Endothelial cell of umbilical vein (primary cell): Measurements from ENCODE around the gene MIF4GD.

ENCODE experiments used
- CTCF ChIP-seq, 2 donors: IDR thresholded peaks; 1 replicate in 1 of 2; 2 replicates in 1 of 2; pipeline ENCODE4 v1.5.1; 2011; ENCODE audit warnings: low read length in 2 of 2, mild to moderate bottlenecking in 2 of 2, moderate library complexity in 2 of 2, control low read depth in 1 of 2, inconsistent platforms in 1 of 2, low read depth in 1 of 2; ENCODE audit not compliant: insufficient read depth in 1 of 2; ENCODE audit errors: extremely low read depth in 1 of 2
- EZH2 ChIP-seq: IDR thresholded peaks from 2 replicates; pipeline ENCODE4 v1.6.1; 2012; ENCODE audit warnings: borderline replicate concordance, low read depth, mild to moderate bottlenecking, moderate library complexity, low read length, inconsistent platforms; ENCODE audit not compliant: severe bottlenecking
- FOS ChIP-seq: IDR thresholded peaks from 2 replicates; pipeline ENCODE4 v1.6.1; 2011; ENCODE audit warnings: mild to moderate bottlenecking, low read length, moderate library complexity, borderline replicate concordance; ENCODE audit not compliant: insufficient read depth
- GATA2 ChIP-seq: IDR thresholded peaks from 2 replicates; pipeline ENCODE4 v1.7.0; 2011; ENCODE audit warnings: low read depth, mild to moderate bottlenecking, moderate library complexity, mixed read lengths, low read length; ENCODE audit not compliant: insufficient read length, insufficient read depth
- JUN ChIP-seq: IDR thresholded peaks from 2 replicates; pipeline ENCODE4 v1.6.1; 2011; ENCODE audit warnings: borderline replicate concordance, low read depth; ENCODE audit not compliant: insufficient read length, insufficient read depth
- MYC ChIP-seq: IDR thresholded peaks from one replicate; pipeline ENCODE4 v1.6.1; 2011; ENCODE audit warnings: mild to moderate bottlenecking, low read depth, low read length
- POLR2A ChIP-seq: IDR thresholded peaks from 2 replicates; pipeline ENCODE4 v1.6.1; 2012; ENCODE audit warnings: low read depth, mild to moderate bottlenecking, control low read depth, low read length
- POLR2AphosphoS5 ChIP-seq: IDR thresholded peaks from 2 replicates; pipeline ENCODE4 v1.6.1; 2012; ENCODE audit warnings: low read depth, mild to moderate bottlenecking, control low read depth, low read length, moderate library complexity; ENCODE audit not compliant: insufficient read depth

DNA sequence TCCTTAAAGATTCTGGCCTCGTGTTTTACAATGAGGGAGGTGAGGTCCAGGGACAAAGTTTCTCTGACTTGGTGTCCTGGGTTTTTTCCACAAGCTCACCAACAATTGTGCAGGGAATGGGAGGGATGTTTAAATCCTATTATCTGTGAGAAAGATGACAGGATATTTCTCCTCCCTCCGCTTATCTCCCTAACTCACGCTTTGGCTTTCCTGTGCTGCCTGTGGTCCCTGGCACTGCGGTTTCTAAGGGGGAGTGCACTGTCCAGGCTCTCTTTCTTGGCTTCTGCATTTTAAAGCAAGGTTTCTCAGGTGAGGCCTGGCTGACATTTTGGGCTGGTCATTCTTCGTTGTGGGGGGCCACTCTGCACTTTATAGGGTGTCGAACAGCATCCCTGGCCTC, 26.0 kb downstream of the MIF4GD start:
- no peak for TF ChIP-seq CTCF (IDR thresholded peaks at IDR 0.05; ENCODE audit: extremely low read depth in 1 of 2, insufficient read depth in 1 of 2, low read depth in 1 of 2, low read length in 2 of 2)
- TF ChIP-seq GATA2 = no peak
- no peak for TF ChIP-seq POLR2AphosphoS5
- TF ChIP-seq POLR2A = no peak
- TF ChIP-seq MYC = no peak
- TF ChIP-seq FOS = no peak
- TF ChIP-seq EZH2 = no peak
- TF ChIP-seq JUN = no peak
